Erythroblast (primary cell): ENCODE measurements around the gene MGAT1.

Source experiments
- GATA1 ChIP-seq: IDR thresholded peaks from 2 replicates; pipeline ENCODE4 v1.6.1; 2011; ENCODE audit warnings: low read depth, mild to moderate bottlenecking, control low read depth, low read length, moderate library complexity
- POLR2A ChIP-seq: IDR thresholded peaks from 2 replicates; pipeline ENCODE4 v1.6.1; 2011; ENCODE audit warnings: mild to moderate bottlenecking, low read length

DNA sequence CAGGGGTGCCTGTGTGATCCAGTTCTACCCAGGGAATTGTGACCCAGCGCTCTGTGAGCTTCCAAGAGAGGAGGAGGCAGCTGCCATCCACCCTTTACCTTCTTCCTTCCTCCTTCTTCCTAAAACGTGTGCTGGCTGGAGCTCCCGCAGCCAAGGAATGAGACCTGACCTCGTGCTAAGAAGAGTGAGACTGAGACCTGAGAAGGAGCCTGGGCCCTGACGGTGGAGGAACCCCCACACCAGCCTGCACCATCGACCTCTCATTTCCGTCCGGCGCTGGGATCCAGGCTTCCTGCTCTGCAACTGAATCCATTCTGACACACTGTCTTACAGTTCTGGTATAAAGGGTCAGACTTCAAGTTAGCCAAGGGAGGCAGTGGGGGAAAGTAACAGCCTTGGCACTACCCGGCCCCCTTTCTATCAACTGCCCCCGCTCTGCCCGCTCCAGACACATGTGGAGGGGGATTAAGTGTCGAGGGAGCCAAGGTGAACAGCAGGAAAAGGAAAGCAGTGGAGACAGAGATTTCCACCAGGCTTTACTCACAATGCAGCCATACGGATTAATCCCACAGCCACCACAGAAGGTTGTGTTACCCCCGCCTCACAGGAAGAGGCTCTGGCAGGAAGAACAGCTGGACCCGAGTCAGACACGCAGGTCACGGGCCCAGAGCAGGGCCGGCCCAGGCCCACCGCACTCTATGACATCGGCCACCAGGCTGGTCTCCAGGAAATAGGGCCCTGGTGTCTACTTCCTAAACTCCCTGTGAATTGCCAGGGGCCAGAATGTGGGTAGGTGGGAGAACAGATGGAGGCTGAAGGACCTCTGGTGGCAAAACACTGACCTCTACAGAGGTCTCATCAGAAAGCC is 15.8 kb downstream of the MGAT1 start:
- TF ChIP-seq POLR2A (no peak), GATA1 (no peak)
